ENCODE data around the gene LPCAT4. TPM values are rescaled to one million over a fixed set of nuclear protein-coding genes. Genes with fewer than 3 reads are reported as not detected.

The LPCAT4 gene
- total RNA-seq, 2 experiments from 2014 or later = 55.6 to 56.9 TPM

GRCh38 chr15:34338347-34338746, 28.6 kb downstream of the LPCAT4 start:
- DNase-seq = no peak

GRCh38 chr15:34337557-34338306, 29.3 kb downstream of the LPCAT4 start, which contains the start of gene SLC12A6:
Gene SLC12A6, minus strand, starts transcription at chr15:34337781. Its CDS starts 1,101 bp downstream, at chr15:34336680.
- TF ChIP-seq CTCF (IDR thresholded peaks at IDR 0.05) = no peak
- ChIA-PET CTCF (interaction anchor here (1.5 to 4.6 kb wide), 6 partner anchors 7 to 250 kb away, joined by 3 to 42 read pairs (median 12); partner anchors contain the start of gene LPCAT4), POLR2A (interaction anchor here (0.6 to 3.0 kb wide), 3 partner anchors 10 to 15 kb away, joined by 4 to 18 read pairs (median 5); no protein-coding TSS in a partner anchor)
- DNase-seq (peak; percentile 91), ATAC-seq (peak; percentile 85)
- Mint-ChIP-seq H3K36me3 (ENCODE audit: low read depth) (peaks cover 29% of the 10 kb centered on the region), H3K27me3 (no peaks in the 10 kb centered on the region), H3K9me3 (no peaks in the 10 kb centered on the region), H3K4me3 (peak within 1 kb of the TSS; percentile 99), H3K4me1 (ENCODE audit: low read depth) (peaks cover 49% of the 10 kb centered on the region), H3K27ac (peak within 1 kb of the TSS; percentile 95)
- intact Hi-C loops (cut with micrococcal nuclease) = loop anchor here (10.0 kb wide), 1 partner anchor 247 kb away; the partner anchor contains the start of gene GOLGA8B

More at GRCh38 chr15:34338347-34338746, 28.6 kb downstream of the LPCAT4 start:
- Mint-ChIP-seq H3K4me1 (ENCODE audit: low read depth) (peaks cover 46% of the 10 kb centered on the region), H3K36me3 (ENCODE audit: low read depth) (peaks cover 27% of the 10 kb centered on the region), H3K27me3 (no peaks in the 10 kb centered on the region), H3K9me3 (no peaks in the 10 kb centered on the region), H3K4me3 (peak overlapping the region; percentile 99), H3K27ac (no peak overlapping the region)
- intact Hi-C loops (cut with micrococcal nuclease) = loop anchor here (10.0 kb wide), 1 partner anchor 246 kb away; the partner anchor contains the start of gene GOLGA8B
- POLR2A ChIA-PET = interaction anchor here (3.0 kb wide), 1 partner anchor 10 kb away, joined by 18 read pairs; no protein-coding TSS in a partner anchor
- CTCF ChIA-PET = interaction anchor here (1.5 to 4.6 kb wide), 6 partner anchors 8 to 249 kb away, joined by 3 to 42 read pairs (median 12); partner anchors contain the start of gene LPCAT4
- ATAC-seq = no peak
- TF ChIP-seq CTCF (IDR thresholded peaks at IDR 0.05) = no peak

GRCh38 chr15:34336991-34337556, 29.9 kb downstream of the LPCAT4 start:
- POLR2A ChIA-PET = interaction anchor here (0.6 to 3.0 kb wide), 4 partner anchors 9 to 30 kb away, joined by 4 to 18 read pairs (median 4); partner anchors contain the start of gene LPCAT4
- no peak for TF ChIP-seq CTCF (IDR thresholded peaks at IDR 0.05)
- peaks cover 56% of the 10 kb centered on the region for H3K4me1 Mint-ChIP-seq (ENCODE audit: low read depth)

GRCh38 chr15:34336231-34336990, 30.6 kb downstream of the LPCAT4 start:
- no peaks in the 10 kb centered on the region for H3K9me3 Mint-ChIP-seq
- CTCF ChIA-PET = interaction anchor here (0.7 to 4.6 kb wide), 3 partner anchors 12 to 95 kb away, joined by 3 to 42 read pairs (median 15); partner anchors contain the start of gene LPCAT4
- DNase-seq (peak; percentile 41), ATAC-seq (no peak)
- TF ChIP-seq CTCF (IDR thresholded peaks at IDR 0.05) = no peak
- peak overlapping the region; percentile 99 for H3K4me3 Mint-ChIP-seq
- peak overlapping the region; percentile 95 for H3K27ac Mint-ChIP-seq
- peaks cover 58% of the 10 kb centered on the region for H3K4me1 Mint-ChIP-seq (ENCODE audit: low read depth)
- no peaks in the 10 kb centered on the region for H3K27me3 Mint-ChIP-seq
- POLR2A ChIA-PET = interaction anchor here (1.1 to 3.0 kb wide), 3 partner anchors 8 to 30 kb away, joined by 4 to 18 read pairs (median 5); partner anchors contain the start of gene LPCAT4
- intact Hi-C loops (cut with micrococcal nuclease) = loop anchor here (10.0 kb wide), 1 partner anchor 248 kb away; the partner anchor contains the start of gene GOLGA8B
- H3K36me3 Mint-ChIP-seq (ENCODE audit: low read depth) = peaks cover 20% of the 10 kb centered on the region

More at GRCh38 chr15:34336991-34337556, 29.9 kb downstream of the LPCAT4 start:
- peak overlapping the region; percentile 95 for H3K27ac Mint-ChIP-seq
- intact Hi-C loops (cut with micrococcal nuclease) = loop anchor here (10.0 kb wide), 1 partner anchor 248 kb away; the partner anchor contains the start of gene GOLGA8B
- peak overlapping the region; percentile 99 for H3K4me3 Mint-ChIP-seq
- H3K36me3 Mint-ChIP-seq (ENCODE audit: low read depth) = peaks cover 27% of the 10 kb centered on the region
- no peaks in the 10 kb centered on the region for H3K27me3 Mint-ChIP-seq
- ATAC-seq (peak; percentile 4), DNase-seq (peak; percentile 54)
- CTCF ChIA-PET = interaction anchor here (2.4 to 4.6 kb wide), 4 partner anchors 9 to 96 kb away, joined by 11 to 42 read pairs (median 14); partner anchors contain the start of gene LPCAT4
- no peaks in the 10 kb centered on the region for H3K9me3 Mint-ChIP-seq

All from activated CD8-positive, alpha-beta T cell treated with anti-CD3 and anti-CD28 coated beads for 36 hours (primary cell).